HEK293 (cell line): Measurements from ENCODE around the gene PLEKHG4B.
A peak's percentile ranks its signal among the peaks of the same experiment; 100 is the strongest.

Experiments used
- CTCF ChIA-PET: fragments of 350-600 bp; formaldehyde crosslinking; extraction: SDS; loops from one replicate; lab custom pipeline; 2021; ENCODE audit warnings: antibody characterized with exemption; lab: Yijun Ruan, JAX
- POLR2A ChIA-PET: fragments of 300-600 bp; formaldehyde crosslinking; extraction: SDS; loops from one replicate; lab custom pipeline; 2020; ENCODE audit warnings: antibody characterized with exemption, inconsistent platforms; lab: Yijun Ruan, JAX
- H3K27ac ChIP-seq: fragments of 200-500 bp; sonication (Bioruptor generic); 2 replicates; pipeline ENCODE4 v1.5.1; 2014; ENCODE audit warnings: low read depth, low read length, control low read depth, inconsistent platforms; ENCODE audit errors: extremely low read depth
- H3K36me3 ChIP-seq, 2 experiments: fragments of 200-500 bp in 1 of 2; sonication (Bioruptor generic) in 1 of 2; 1 replicate in 1 of 2; 2 replicates in 1 of 2; pipeline ENCODE4 v1.5.1; 2014 to 2017; ENCODE audit warnings: inconsistent platforms in 2 of 2, low read length in 2 of 2; ENCODE audit not compliant: control insufficient read depth in 2 of 2, insufficient read depth in 1 of 2
- H3K4me1 ChIP-seq: fragments of 200-500 bp; sonication (Bioruptor generic); 2 replicates; pipeline ENCODE4 v1.5.1; 2014; ENCODE audit warnings: mild to moderate bottlenecking, low read length, inconsistent platforms; ENCODE audit not compliant: control insufficient read depth, insufficient read depth
- H3K4me3 ChIP-seq: 2 replicates; pipeline ENCODE4 v1.5.1; 2011; ENCODE audit warnings: low read depth, mild to moderate bottlenecking, control low read depth, low read length, moderate library complexity
- H3K9me3 ChIP-seq: fragments of 200-500 bp; sonication (Bioruptor generic); 2 replicates; pipeline ENCODE4 v1.5.1; 2014; ENCODE audit warnings: low read depth, low read length, inconsistent platforms; ENCODE audit not compliant: control insufficient read depth, insufficient read depth
- EGR2 ChIP-seq: fragments of 450-650 bp; formaldehyde crosslinking; IDR thresholded peaks from 2 replicates; pipeline ENCODE4 v1.5.1; 2016; ENCODE audit warnings: low read depth, missing biosample characterization, missing genetic modification characterization
- GLIS2 ChIP-seq: fragments of 450-650 bp; formaldehyde crosslinking; IDR thresholded peaks from 2 replicates; pipeline ENCODE4 v1.5.1; 2016; ENCODE audit warnings: missing biosample characterization, missing genetic modification characterization
- KLF8 ChIP-seq: fragments of 450-650 bp; formaldehyde crosslinking; IDR thresholded peaks from 2 replicates; pipeline ENCODE4 v1.5.1; 2016; ENCODE audit warnings: missing biosample characterization, missing genetic modification characterization
- OSR2 ChIP-seq: fragments of 450-650 bp; formaldehyde crosslinking; IDR thresholded peaks from 2 replicates; pipeline ENCODE4 v1.5.1; 2016; ENCODE audit warnings: missing biosample characterization, missing genetic modification characterization
- ZNF133 ChIP-seq: fragments of 450-650 bp; formaldehyde crosslinking; IDR thresholded peaks from 2 replicates; pipeline ENCODE4 v1.5.1; 2016; ENCODE audit warnings: missing biosample characterization, missing genetic modification characterization
- ZNF140 ChIP-seq: fragments of 450-650 bp; formaldehyde crosslinking; IDR thresholded peaks from 2 replicates; pipeline ENCODE4 v1.5.1; 2016; ENCODE audit warnings: missing biosample characterization, missing genetic modification characterization
- ZNF184 ChIP-seq: fragments of 450-650 bp; IDR thresholded peaks from 2 replicates; pipeline ENCODE4 v1.5.1; 2018; ENCODE audit warnings: missing biosample characterization, mild to moderate bottlenecking, missing genetic modification characterization
- ZNF350 ChIP-seq: fragments of 450-650 bp; formaldehyde crosslinking; IDR thresholded peaks from 2 replicates; pipeline ENCODE4 v1.5.0; 2017; ENCODE audit warnings: missing biosample characterization, mild to moderate bottlenecking, missing genetic modification characterization
- ZNF404 ChIP-seq: fragments of 450-650 bp; formaldehyde crosslinking; IDR thresholded peaks from 2 replicates; pipeline ENCODE4 v1.5.1; 2017; ENCODE audit warnings: missing biosample characterization, missing genetic modification characterization
- ZNF510 ChIP-seq: fragments of 450-650 bp; formaldehyde crosslinking; IDR thresholded peaks from 2 replicates; pipeline ENCODE4 v1.5.1; 2018; ENCODE audit warnings: mild to moderate bottlenecking, missing genetic modification characterization, missing biosample characterization; ENCODE audit not compliant: insufficient replicate concordance
- ZNF514 ChIP-seq: fragments of 450-650 bp; formaldehyde crosslinking; IDR thresholded peaks from 2 replicates; pipeline ENCODE4 v1.5.1; 2016; ENCODE audit warnings: missing biosample characterization, missing genetic modification characterization
- ZNF529 ChIP-seq: fragments of 450-650 bp; formaldehyde crosslinking; IDR thresholded peaks from 2 replicates; pipeline ENCODE4 v1.5.1; 2017; ENCODE audit warnings: missing genetic modification characterization, missing biosample characterization; ENCODE audit not compliant: insufficient replicate concordance
- ZNF548 ChIP-seq: fragments of 450-650 bp; formaldehyde crosslinking; IDR thresholded peaks from 2 replicates; pipeline ENCODE4 v1.5.1; 2016; ENCODE audit warnings: missing biosample characterization, missing genetic modification characterization
- ZNF561 ChIP-seq: fragments of 450-650 bp; IDR thresholded peaks from 2 replicates; pipeline ENCODE4 v1.5.1; 2018; ENCODE audit warnings: missing biosample characterization, missing genetic modification characterization, borderline replicate concordance
- ZNF585B ChIP-seq: fragments of 450-650 bp; formaldehyde crosslinking; IDR thresholded peaks from 2 replicates; pipeline ENCODE4 v1.5.1; 2016; ENCODE audit warnings: missing biosample characterization, missing genetic modification characterization
- ZNF623 ChIP-seq: fragments of 450-650 bp; formaldehyde crosslinking; IDR thresholded peaks from 2 replicates; pipeline ENCODE4 v1.5.1; 2016; ENCODE audit warnings: missing biosample characterization, missing genetic modification characterization
- ZNF654 ChIP-seq: fragments of 450-650 bp; formaldehyde crosslinking; IDR thresholded peaks from 2 replicates; pipeline ENCODE4 v1.5.1; 2016; ENCODE audit warnings: low read depth, missing biosample characterization, missing genetic modification characterization
- ZSCAN16 ChIP-seq: fragments of 450-650 bp; formaldehyde crosslinking; IDR thresholded peaks from 2 replicates; pipeline ENCODE4 v1.5.1; 2016; ENCODE audit warnings: missing biosample characterization, missing genetic modification characterization
- ZXDB ChIP-seq: fragments of 450-650 bp; formaldehyde crosslinking; IDR thresholded peaks from 2 replicates; pipeline ENCODE4 v1.5.1; 2016; ENCODE audit warnings: missing biosample characterization, missing genetic modification characterization
- TF ChIP-seq, protein P1 (sequence below): fragments of 450-650 bp; formaldehyde crosslinking; IDR thresholded peaks from 2 replicates; pipeline ENCODE4 v1.5.1; 2017; ENCODE audit warnings: missing biosample characterization, missing genetic modification characterization
- TF ChIP-seq, protein P2 (sequence below): fragments of 450-650 bp; formaldehyde crosslinking; IDR thresholded peaks from 2 replicates; pipeline ENCODE4 v1.5.1; 2017; ENCODE audit warnings: missing biosample characterization, missing genetic modification characterization
- TF ChIP-seq, protein P3 (sequence below): fragments of 450-650 bp; formaldehyde crosslinking; IDR thresholded peaks from 2 replicates; pipeline ENCODE4 v1.5.1; 2016; ENCODE audit warnings: missing biosample characterization, missing genetic modification characterization
- TF ChIP-seq, protein P4 (sequence below): fragments of 450-650 bp; IDR thresholded peaks from 2 replicates; pipeline ENCODE4 v1.5.1; 2018; ENCODE audit warnings: missing biosample characterization, mild to moderate bottlenecking, missing genetic modification characterization
- TF ChIP-seq, protein P5 (sequence below): IDR thresholded peaks from 2 replicates; pipeline ENCODE4 v1.6.1; 2011; ENCODE audit warnings: mild to moderate bottlenecking, low read depth, low read length, borderline replicate concordance

Gene PLEKHG4B

DNA sequence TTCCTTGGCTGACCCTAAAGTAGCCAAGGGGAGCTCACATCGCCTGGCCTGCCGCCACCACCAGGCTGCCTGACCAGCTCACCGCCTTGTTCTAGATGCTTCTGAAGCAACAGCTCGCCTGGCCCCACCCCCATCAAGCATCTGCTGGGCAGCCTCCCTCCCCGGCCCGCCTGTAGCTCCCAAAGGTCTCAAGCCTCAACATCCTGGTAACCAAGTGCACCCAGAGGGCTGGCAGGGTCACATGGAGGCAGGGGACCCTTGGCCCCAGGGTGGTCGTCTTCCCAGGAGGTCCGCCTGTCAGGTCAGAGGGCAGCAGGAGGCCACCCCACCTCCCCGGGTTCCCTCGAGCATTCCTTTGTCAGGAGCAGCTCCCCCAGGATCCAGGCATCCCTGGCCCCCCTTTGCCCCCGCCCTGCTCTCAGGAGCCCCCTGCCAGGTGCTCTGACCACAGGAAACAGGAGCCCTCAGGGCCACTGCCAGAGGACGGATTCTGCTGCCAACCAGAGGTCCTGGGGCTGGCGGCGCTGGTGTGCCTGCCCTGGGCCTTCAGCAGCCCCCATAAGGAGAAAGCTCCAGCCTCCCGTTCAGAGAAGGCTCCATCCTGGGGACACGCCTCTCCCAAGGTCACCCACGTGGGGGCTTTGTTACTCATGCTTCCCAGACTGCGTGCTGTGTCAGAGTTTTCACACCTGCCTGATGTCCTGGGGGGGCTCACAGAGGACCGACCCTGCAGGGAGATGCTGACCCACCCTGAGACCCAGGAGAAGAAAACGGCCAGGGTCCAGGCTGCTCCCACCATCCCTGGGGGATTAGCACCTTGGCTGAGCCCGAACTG, 95.9 kb downstream of the PLEKHG4B start:
- H3K27ac ChIP-seq, result no peak overlapping the region; the same call in 1 of the 2 replicates
- no peaks in the 10 kb centered on the region for H3K9me3 ChIP-seq
- no peak overlapping the region for H3K4me3 ChIP-seq
- POLR2A ChIA-PET, result interaction anchor here (0.5 to 1.9 kb wide), 8 partner anchors 7 to 321 kb away, joined by 3 to 18 read pairs (median 3); partner anchors contain the start of genes CCDC127, PDCD6 and SDHA
- TF ChIP-seq ZNF133 (tag by site-specific recombination), result no peak
- no peak for TF ChIP-seq ZNF140 (tag by site-specific recombination)
- TF ChIP-seq ZNF548 (tag by site-specific recombination), result no peak
- TF ChIP-seq ZNF514, result no peak
- no peak for TF ChIP-seq GLIS2
- TF ChIP-seq, protein P1, sequence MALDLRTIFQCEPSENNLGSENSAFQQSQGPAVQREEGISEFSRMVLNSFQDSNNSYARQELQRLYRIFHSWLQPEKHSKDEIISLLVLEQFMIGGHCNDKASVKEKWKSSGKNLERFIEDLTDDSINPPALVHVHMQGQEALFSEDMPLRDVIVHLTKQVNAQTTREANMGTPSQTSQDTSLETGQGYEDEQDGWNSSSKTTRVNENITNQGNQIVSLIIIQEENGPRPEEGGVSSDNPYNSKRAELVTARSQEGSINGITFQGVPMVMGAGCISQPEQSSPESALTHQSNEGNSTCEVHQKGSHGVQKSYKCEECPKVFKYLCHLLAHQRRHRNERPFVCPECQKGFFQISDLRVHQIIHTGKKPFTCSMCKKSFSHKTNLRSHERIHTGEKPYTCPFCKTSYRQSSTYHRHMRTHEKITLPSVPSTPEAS (tag by site-specific recombination), result no peak
- no peak for TF ChIP-seq EGR2 (tag by site-specific recombination)
- no peak for TF ChIP-seq ZNF623 (tag by site-specific recombination)
- TF ChIP-seq ZNF654 (tag by site-specific recombination), result no peak
- TF ChIP-seq ZXDB, result no peak
- TF ChIP-seq ZNF404, result no peak
- TF ChIP-seq, protein P2, sequence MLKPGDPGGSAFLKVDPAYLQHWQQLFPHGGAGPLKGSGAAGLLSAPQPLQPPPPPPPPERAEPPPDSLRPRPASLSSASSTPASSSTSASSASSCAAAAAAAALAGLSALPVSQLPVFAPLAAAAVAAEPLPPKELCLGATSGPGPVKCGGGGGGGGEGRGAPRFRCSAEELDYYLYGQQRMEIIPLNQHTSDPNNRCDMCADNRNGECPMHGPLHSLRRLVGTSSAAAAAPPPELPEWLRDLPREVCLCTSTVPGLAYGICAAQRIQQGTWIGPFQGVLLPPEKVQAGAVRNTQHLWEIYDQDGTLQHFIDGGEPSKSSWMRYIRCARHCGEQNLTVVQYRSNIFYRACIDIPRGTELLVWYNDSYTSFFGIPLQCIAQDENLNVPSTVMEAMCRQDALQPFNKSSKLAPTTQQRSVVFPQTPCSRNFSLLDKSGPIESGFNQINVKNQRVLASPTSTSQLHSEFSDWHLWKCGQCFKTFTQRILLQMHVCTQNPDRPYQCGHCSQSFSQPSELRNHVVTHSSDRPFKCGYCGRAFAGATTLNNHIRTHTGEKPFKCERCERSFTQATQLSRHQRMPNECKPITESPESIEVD (tag by site-specific recombination), result no peak
- no peak for TF ChIP-seq ZNF585B (tag by site-specific recombination)
- TF ChIP-seq ZNF350 (tag by site-specific recombination), result no peak
- no peak for TF ChIP-seq ZNF529 (tag by site-specific recombination)
- TF ChIP-seq, protein P3, sequence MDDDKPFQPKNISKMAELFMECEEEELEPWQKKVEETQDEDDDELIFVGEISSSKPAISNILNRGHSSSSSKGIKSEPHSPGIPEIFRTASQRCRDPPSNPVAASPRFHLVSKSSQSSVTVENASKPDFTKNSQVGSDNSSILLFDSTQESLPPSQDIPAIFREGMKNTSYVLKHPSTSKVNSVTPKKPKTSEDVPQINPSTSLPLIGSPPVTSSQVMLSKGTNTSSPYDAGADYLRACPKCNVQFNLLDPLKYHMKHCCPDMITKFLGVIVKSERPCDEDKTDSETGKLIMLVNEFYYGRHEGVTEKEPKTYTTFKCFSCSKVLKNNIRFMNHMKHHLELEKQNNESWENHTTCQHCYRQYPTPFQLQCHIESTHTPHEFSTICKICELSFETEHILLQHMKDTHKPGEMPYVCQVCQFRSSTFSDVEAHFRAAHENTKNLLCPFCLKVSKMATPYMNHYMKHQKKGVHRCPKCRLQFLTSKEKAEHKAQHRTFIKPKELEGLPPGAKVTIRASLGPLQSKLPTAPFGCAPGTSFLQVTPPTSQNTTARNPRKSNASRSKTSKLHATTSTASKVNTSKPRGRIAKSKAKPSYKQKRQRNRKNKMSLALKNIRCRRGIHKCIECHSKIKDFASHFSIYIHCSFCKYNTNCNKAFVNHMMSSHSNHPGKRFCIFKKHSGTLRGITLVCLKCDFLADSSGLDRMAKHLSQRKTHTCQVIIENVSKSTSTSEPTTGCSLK (tag by site-specific recombination), result no peak
- H3K4me1 ChIP-seq, result peaks cover 4% of the 10 kb centered on the region
- CTCF ChIA-PET, result interaction anchor here (0.6 to 1.7 kb wide), 24 partner anchors 8 to 284 kb away, joined by 3 to 13 read pairs (median 4); partner anchors contain the start of genes CCDC127, PDCD6 and SDHA
- H3K36me3 ChIP-seq, result no peaks in the 10 kb centered on the region

DNA sequence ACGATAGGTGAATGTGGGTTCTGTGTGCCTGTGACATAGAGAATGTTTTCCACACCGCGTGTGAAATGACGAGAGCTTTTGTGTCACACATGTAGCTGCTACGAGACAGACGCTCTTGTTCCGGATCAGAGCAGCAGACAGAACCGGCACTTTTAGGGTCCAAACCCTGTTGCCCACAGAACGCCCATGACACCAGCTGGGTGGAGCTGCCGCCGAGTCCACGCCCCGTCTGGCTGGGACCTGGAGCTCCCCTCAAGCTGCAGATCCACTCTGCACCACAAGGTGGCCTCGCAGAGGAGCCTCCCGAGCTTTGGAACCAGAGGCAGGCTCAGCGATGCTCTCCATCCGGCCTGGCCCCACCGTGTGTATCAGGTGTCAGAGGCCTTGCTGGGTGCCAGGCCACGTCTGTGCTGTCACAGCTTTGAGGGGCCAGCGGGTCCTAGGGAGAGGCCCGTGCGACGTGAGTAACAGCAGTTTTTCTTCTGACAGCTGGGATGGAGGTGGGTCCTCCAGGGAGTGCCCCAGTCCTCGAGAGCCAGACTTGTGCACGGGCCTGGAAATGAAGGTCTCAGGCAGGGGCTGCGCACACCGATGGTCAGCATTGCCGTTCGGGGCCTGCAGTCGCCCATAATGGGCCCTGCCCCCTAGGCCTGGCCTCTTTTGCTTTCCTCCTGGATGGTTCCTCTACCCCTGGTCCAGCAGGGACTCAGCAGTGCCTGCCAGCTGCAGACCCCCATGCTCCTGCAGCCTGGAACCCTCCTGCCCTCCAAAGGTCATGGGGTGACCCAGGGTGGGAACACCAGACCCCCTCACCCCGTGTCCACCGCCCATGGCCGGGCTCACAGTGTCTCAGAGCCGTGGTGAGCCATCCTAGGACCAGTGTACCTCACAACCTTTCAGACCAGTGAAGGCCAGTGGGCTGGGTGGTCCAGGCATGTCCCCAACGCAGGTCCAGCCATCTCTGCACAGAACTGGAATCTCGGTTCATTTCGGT, 96.8 kb downstream of the PLEKHG4B start:
- no peaks in the 10 kb centered on the region for H3K9me3 ChIP-seq
- peaks cover 4% of the 10 kb centered on the region for H3K4me1 ChIP-seq
- no peak overlapping the region for H3K4me3 ChIP-seq
- H3K36me3 ChIP-seq, result no peaks in the 10 kb centered on the region
- ChIA-PET CTCF (interaction anchor here (0.6 to 1.7 kb wide), 25 partner anchors 9 to 470 kb away, joined by 3 to 13 read pairs (median 4); partner anchors contain the start of genes CCDC127, PDCD6 and SDHA), POLR2A (interaction anchor here (0.5 to 1.9 kb wide), 6 partner anchors 8 to 88 kb away, joined by 3 to 18 read pairs (median 3); partner anchors contain the start of genes CCDC127, PDCD6 and SDHA)
- H3K27ac ChIP-seq, result no peak overlapping the region; the same call in 1 of the 2 replicates
- TF ChIP-seq ZNF561 (tag by site-specific recombination) (no peak), OSR2 (tag by site-specific recombination) (no peak), ZNF654 (tag by site-specific recombination) (peak; percentile 32), ZNF510 (tag by site-specific recombination) (no peak), ZSCAN16 (no peak), KLF8 (peak; percentile 68), ZNF184 (no peak)
- TF ChIP-seq, protein P4, sequence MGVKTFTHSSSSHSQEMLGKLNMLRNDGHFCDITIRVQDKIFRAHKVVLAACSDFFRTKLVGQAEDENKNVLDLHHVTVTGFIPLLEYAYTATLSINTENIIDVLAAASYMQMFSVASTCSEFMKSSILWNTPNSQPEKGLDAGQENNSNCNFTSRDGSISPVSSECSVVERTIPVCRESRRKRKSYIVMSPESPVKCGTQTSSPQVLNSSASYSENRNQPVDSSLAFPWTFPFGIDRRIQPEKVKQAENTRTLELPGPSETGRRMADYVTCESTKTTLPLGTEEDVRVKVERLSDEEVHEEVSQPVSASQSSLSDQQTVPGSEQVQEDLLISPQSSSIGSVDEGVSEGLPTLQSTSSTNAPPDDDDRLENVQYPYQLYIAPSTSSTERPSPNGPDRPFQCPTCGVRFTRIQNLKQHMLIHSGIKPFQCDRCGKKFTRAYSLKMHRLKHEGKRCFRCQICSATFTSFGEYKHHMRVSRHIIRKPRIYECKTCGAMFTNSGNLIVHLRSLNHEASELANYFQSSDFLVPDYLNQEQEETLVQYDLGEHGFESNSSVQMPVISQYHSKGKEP (tag by site-specific recombination), result no peak
- TF ChIP-seq, protein P5, sequence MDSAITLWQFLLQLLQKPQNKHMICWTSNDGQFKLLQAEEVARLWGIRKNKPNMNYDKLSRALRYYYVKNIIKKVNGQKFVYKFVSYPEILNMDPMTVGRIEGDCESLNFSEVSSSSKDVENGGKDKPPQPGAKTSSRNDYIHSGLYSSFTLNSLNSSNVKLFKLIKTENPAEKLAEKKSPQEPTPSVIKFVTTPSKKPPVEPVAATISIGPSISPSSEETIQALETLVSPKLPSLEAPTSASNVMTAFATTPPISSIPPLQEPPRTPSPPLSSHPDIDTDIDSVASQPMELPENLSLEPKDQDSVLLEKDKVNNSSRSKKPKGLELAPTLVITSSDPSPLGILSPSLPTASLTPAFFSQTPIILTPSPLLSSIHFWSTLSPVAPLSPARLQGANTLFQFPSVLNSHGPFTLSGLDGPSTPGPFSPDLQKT, result no peak
